D721Med (cell line): ENCODE results near the gene NEK9.

Experiments
- DNase-seq: peaks from one replicate; pipeline ENCODE4 v3.0.0; 2011; ENCODE audit warnings: low spot score; ENCODE audit not compliant: insufficient read length
- FAIRE-seq: peaks from 2 replicates; lab custom pipeline; 2011; peaks lifted over from hg19 to GRCh38; lab: Jason Lieb, UNC
- TF ChIP-seq, protein P1 (sequence below): IDR thresholded peaks from 2 replicates; pipeline ENCODE4 v1.5.1; 2012; ENCODE audit warnings: mild to moderate bottlenecking, control low read depth; ENCODE audit not compliant: insufficient read depth; ENCODE audit errors: missing control alignments

Gene NEK9

DNA sequence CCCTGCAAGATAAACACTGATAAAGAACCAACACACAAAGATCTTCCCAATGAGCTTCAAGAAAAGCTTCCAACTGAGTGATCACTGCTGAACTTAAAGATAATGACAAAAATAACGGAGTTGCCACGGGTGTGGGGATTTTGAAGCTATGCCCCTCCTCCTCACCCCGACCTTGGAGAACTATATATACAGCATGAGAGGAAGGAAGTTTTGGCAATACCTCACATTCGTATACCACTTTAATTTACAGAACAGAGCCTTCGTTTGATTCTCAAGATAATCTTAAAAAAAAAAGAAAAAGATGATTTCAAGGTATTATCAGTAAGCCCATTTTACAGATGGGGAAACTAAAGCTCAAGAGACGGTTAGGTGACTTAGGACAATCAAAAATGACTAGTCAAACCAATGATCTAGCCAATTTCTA lies 715 bp downstream of the NEK9 start:
- FAIRE-seq (no peak), DNase-seq (no peak)

DNA sequence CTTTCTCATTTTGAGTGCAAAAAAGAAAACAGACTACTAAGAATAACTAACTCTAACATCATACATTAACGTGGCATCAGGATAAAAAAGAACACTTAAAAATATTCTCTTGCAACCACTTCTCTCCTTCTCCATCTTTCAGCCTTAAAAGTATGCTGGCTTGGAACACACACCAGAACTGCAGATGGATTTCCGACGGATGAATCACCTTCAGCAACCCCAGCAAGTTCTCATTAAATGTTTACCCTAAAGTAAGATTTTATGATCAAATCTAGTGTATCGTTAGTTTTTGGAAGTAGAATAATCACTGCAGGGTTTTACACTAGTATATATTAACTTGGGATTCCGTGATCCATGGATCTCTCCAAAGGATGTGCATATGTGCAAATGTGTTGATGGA lies 1.2 kb downstream of the NEK9 start:
- TF ChIP-seq, protein P1, sequence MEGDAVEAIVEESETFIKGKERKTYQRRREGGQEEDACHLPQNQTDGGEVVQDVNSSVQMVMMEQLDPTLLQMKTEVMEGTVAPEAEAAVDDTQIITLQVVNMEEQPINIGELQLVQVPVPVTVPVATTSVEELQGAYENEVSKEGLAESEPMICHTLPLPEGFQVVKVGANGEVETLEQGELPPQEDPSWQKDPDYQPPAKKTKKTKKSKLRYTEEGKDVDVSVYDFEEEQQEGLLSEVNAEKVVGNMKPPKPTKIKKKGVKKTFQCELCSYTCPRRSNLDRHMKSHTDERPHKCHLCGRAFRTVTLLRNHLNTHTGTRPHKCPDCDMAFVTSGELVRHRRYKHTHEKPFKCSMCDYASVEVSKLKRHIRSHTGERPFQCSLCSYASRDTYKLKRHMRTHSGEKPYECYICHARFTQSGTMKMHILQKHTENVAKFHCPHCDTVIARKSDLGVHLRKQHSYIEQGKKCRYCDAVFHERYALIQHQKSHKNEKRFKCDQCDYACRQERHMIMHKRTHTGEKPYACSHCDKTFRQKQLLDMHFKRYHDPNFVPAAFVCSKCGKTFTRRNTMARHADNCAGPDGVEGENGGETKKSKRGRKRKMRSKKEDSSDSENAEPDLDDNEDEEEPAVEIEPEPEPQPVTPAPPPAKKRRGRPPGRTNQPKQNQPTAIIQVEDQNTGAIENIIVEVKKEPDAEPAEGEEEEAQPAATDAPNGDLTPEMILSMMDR = no peak
- DNase-seq (no peak), FAIRE-seq (no peak)

More for the DNA sequence above, 715 bp downstream of the NEK9 start:
- TF ChIP-seq, protein P1 = no peak

DNA sequence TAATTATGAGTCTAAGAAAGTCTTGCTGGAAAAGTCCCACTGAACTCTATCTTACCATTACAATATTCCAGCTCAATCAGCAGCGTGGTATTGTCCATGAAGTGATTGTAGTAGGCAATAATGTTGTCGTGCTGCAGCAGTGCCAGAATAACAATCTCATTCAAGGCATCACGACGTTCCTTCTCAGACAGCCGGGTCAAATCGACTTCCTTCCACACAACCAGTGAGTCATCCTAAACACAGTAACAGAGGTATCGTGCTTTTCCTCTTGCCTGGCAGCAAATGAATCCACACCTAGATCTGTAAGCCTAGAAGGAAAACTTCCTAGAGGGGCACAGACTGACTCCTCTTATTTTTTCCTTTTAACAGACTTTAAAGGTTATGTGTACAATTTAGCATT lies 2.9 kb downstream of the NEK9 start:
- DNase-seq (no peak), FAIRE-seq (no peak)
- TF ChIP-seq, protein P1 = no peak

DNA sequence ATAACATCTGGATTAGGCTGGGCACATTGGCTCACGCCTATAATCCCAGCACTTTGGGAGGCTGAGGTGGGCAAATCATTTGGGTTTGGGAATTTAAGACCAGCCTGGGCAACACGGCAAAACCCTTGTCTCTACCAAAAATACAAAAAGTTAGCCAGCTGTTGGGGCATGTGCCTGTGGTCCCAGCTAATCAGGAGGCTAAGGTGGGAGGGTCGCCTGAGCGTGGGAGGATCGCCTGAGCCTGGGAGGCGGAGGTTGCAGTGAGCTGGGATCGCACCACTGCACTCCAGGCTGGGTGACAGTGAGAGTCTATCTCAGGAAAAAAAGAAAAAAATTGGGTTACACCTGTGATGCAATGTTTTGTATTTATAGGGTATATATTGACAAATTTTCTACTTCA lies 5.3 kb downstream of the NEK9 start:
- FAIRE-seq = no peak
- TF ChIP-seq, protein P1 = no peak
- no peak for DNase-seq

DNA sequence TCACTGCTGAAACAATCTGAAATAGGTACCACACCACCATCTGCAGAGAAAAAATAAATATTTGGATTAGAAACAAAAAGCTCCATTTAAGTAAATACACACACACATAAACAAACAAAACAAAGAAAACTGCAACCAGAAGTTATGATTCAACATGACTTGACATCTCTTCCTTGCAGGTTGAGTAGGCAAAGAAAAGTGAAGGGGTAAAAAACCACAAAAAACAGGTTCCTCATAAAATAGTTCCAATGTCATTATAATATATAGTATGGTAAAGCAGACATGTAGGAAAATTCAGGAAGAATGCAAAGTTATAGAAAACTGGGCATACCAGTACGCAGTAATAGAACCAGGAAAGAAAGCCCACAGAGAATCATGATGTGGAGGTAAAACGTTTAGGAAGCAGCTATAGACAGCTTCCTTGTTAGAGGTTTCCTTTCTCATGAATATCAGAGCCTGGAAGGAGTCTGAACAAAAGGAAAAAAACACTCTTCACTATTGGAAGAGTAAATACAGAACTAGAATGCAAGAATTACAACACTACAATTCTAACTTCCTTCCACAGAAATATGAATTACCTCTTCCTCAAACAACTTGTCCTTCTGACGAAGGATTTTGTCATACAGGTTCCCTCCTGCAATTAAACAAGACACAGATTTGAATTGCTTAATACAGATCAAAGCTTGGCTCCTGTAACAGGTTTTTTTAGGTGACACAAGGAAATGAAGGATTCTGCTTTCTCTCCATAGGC lies 6.1 kb downstream of the NEK9 start:
- DNase-seq = no peak
- TF ChIP-seq, protein P1 = no peak
- FAIRE-seq = no peak

DNA sequence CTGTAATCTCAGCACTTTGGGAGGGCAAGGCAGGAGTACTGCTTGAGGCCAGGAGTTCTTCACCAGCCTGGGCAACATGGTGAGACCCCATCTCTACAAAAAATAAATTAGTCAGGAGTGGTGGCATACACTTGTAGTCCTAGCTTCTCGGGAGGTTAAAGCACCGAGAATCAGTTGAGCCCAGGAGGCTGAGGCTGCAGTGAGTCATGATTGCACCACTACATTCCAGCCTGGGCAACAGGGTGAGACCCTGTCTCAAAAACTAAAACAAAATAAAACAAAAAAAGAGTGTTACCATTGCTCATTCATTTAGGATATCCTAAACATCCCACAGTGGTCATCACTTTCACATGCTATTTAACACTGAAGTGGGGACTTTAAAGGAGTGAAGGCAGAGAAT lies 7.8 kb downstream of the NEK9 start:
- TF ChIP-seq, protein P1 = no peak
- FAIRE-seq (no peak), DNase-seq (no peak)

DNA sequence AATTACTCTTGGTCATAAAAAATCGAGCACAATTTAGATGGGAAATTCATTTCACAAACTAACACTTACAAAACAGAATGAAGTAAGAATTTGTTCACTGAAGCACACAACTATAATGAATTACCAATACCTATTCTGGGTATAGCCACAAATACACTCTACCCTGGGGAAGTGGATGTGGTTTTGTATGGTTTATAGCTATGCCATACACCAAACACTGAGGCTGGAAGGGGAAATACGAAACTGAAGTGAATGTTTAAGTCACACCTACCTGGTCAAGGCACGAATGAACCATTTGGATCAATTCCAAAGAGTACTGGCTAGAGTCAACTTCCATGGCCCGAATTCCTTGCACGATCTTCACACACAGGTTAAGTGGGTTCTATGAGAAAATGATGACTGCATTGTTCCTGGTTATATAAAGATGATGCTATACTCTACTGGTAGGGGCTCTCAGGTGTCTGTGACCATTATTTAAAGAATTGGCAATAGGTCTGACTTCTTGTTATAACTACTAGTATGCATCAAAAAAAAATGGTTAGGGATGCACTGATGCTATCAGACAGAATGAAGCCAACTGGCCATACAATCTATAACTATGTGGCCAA lies 12.8 kb downstream of the NEK9 start:
- TF ChIP-seq, protein P1 = no peak
- no peak for FAIRE-seq
- no peak for DNase-seq
